Small intestine (tissue), 7 donors: ENCODE data around the gene IL15. TPM values are rescaled to one million over a fixed set of nuclear protein-coding genes. Genes with fewer than 3 reads are reported as not detected.
"Not testable (repeated sequence)": the region's sequence is repeated elsewhere in the genome, so short reads cannot be mapped to it uniquely, and the experiment has no call there.

Experiments
- DNase-seq, 2 donors: peaks; one replicate each; pipeline versions ENCODE4 v3.0.0 to v3.0.0-alpha.2; 2013
- FAIRE-seq: peaks from 2 replicates; lab custom pipeline; 2012; peaks lifted over from hg19 to GRCh38; lab: Jason Lieb, UNC
- H3K27ac ChIP-seq, 3 donors: one replicate each; pipeline ENCODE4 v1.5.1; 2013; ENCODE audit warnings: low read length in 2 of 3, mild to moderate bottlenecking in 2 of 3, control low read depth in 1 of 3, inconsistent platforms in 1 of 3, low read depth in 1 of 3, moderate library complexity in 1 of 3
- H3K27me3 ChIP-seq, 3 donors: one replicate each; pipeline ENCODE4 v1.6.1; 2013; ENCODE audit warnings: low read length in 3 of 3, inconsistent platforms in 1 of 3; ENCODE audit not compliant: control insufficient read depth in 3 of 3, insufficient read depth in 3 of 3
- H3K36me3 ChIP-seq, 3 donors: one replicate each; pipeline ENCODE4 v1.6.1; 2013; ENCODE audit warnings: low read length in 3 of 3, inconsistent platforms in 1 of 3, low read depth in 1 of 3, mild to moderate bottlenecking in 1 of 3, moderate library complexity in 1 of 3; ENCODE audit not compliant: control insufficient read depth in 3 of 3, insufficient read depth in 2 of 3
- H3K4me1 ChIP-seq, 3 donors: one replicate each; pipeline ENCODE4 v1.6.1; 2013; ENCODE audit warnings: low read length in 2 of 3, inconsistent platforms in 1 of 3, low read depth in 1 of 3, mild to moderate bottlenecking in 1 of 3, moderate library complexity in 1 of 3; ENCODE audit not compliant: control insufficient read depth in 3 of 3, insufficient read depth in 2 of 3
- H3K4me3 ChIP-seq, 3 donors: one replicate each; pipeline ENCODE4 v1.5.1; 2013; ENCODE audit warnings: low read length in 3 of 3, control low read depth in 1 of 3, inconsistent platforms in 1 of 3, low read depth in 1 of 3, mild to moderate bottlenecking in 1 of 3, moderate library complexity in 1 of 3
- H3K9me3 ChIP-seq, 2 donors: one replicate each; pipeline ENCODE4 v1.6.1; 2013; ENCODE audit warnings: low read depth in 1 of 2, low read length in 1 of 2; ENCODE audit not compliant: control insufficient read depth in 2 of 2, insufficient read depth in 1 of 2
- whole genome bisulfite sequencing, 3 donors: extraction: QIAGEN DNeasy Blood & Tissue Kit; methylation state at CpG; one replicate each; pipeline ENCODE4 v1.1.7; 2013; 5-methylcytosine and 5-hydroxymethylcytosine counted together
- polyA plus RNA-seq, 4 donors: library from polyadenylated mRNA; stranded (reverse) in 3 of 4; unstranded in 1 of 4; fragments of 200-250 nt in 3 of 4; fragments of 120-200 nt in 1 of 4; gene quantifications; one replicate each; pipeline versions ENCODE4 v1.2.1 to v1.2.3, GENCODE V29; 2013
- donor health status: healthy with polysubstance abuse.
- donor health status: control.
- donor health status: control.
- donor health status: Bipolar disorder and iron deficiency.
- donor health status: healthy.

Gene IL15
- polyA plus RNA-seq, 4 donors, result 4.1 to 16.3 (median 8.9) TPM

GRCh38 chr4:141691247-141691646, 54.9 kb downstream of the IL15 start:
- not testable (repeated sequence) for H3K27me3 ChIP-seq, H3K36me3 ChIP-seq, DNase-seq, FAIRE-seq, H3K9me3 ChIP-seq, H3K4me1 ChIP-seq, H3K27ac ChIP-seq, H3K4me3 ChIP-seq
- WGBS, 3 donors, result 50 to 83% (median 58%) methylated on average over 1 of the region's 1 CpG

DNA sequence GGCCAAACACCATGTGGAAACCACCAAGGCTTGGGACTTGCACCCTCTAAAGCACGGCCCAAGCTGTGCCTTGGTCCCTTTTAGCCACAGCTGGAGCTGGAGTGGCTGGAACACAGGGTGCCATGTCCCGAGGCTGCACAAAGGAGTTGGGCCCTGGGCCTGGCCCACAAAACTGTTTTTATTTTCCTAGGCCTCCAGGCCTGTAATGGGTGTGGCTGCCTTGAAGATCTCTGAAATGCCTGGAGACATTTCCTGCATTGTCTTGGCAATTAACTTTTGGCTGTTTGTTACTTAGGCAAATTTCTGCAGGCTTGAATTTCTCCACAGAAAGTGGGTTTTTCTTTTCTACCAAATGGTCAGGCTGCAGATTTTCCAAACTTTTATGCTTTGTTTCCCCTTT, 55.7 kb downstream of the IL15 start:
- Histone ChIP-seq H3K27ac (no peak overlapping the region), H3K27me3 (no peaks in the 10 kb centered on the region), H3K9me3 (no peaks in the 10 kb centered on the region), H3K4me1 (peaks cover 0 to 1% (median 0%) of the 10 kb centered on the region in 3 donors), H3K4me3 (no peak overlapping the region), H3K36me3 (no peaks in the 10 kb centered on the region)
- FAIRE-seq (no peak), DNase-seq (no peak)
- 68 to 71% (median 68%) methylated on average over 2 of the region's 2 CpGs for WGBS, 3 donors

GRCh38 chr4:141697116-141697515, 60.7 kb downstream of the IL15 start:
- Histone ChIP-seq H3K27ac (no peak overlapping the region), H3K27me3 (no peaks in the 10 kb centered on the region), H3K9me3 (no peaks in the 10 kb centered on the region), H3K4me3 (no peak overlapping the region), H3K4me1 (no peaks in the 10 kb centered on the region), H3K36me3 (no peaks in the 10 kb centered on the region)
- no peak for FAIRE-seq
- WGBS, 3 donors, result 93 to 95% (median 94%) methylated on average over 2 of the region's 2 CpGs
- no peak for DNase-seq

DNA sequence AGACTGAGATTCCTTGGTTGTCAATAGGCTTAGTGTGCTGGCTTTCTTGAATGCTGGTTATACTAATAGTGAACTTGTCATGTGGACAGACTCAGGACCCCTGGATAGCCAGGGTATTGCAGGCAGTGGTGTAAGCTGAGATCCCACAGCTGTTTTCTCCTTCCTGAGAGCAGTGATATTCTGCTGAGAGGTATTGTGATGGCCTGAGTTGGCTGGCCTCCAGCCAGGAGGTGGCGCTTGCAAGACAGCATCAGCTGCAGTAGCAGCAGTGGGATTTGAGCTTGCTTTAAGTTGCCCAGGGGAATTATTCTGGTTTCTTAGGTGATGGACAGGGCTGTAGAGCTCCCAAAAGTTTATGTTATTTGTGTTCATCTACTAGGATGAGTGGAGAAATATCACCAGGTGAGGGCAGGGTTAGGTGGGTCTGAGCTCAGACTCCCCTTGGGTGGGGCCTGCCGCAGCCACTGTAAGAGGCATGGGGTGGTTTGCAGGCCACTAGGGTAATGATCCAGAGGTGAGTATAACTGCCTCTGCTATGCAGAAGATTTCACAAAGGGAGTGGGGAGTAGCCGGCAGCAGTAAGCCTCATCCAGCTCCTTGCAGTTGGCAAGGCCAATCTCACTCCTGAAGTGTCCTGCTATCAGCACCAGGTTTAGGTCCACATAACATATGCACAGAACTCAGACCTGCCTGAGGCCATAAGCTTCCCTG, 66.2 kb downstream of the IL15 start:
- FAIRE-seq, result no peak
- no peak overlapping the region for H3K4me3 ChIP-seq
- no peaks in the 10 kb centered on the region for H3K4me1 ChIP-seq
- H3K36me3 ChIP-seq, result no peaks in the 10 kb centered on the region
- 94 to 97% (median 95%) methylated on average over 3 of the region's 3 CpGs for WGBS, 3 donors
- no peaks in the 10 kb centered on the region for H3K27me3 ChIP-seq
- no peak for DNase-seq
- peaks cover 0 to 3% of the 10 kb centered on the region in 2 donors for H3K9me3 ChIP-seq
- H3K27ac ChIP-seq, result no peak overlapping the region

DNA sequence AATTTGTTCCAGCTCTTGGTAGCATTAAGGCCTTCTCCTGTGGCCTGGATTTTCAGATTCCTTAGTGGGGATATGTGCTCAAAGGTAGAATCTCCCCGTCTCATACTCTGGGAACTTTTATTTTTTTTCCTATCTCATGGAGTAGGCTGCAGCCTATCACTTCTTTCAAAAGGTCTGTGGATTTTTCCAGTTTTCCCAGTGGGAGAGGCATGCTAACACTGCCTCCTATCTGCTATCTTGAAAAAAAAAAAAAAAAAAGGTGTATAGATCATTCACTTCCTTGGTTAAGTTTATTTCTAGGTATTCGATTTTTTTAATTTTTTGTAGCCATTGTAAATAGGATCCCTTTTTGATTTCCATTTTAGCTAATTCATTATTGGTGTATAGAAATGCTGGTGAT, 67.1 kb downstream of the IL15 start:
- FAIRE-seq (peak; percentile 80), DNase-seq (peak in 1 of 2 donors; percentile 8)
- Histone ChIP-seq H3K36me3 (no peaks in the 10 kb centered on the region), H3K27me3 (no peaks in the 10 kb centered on the region), H3K4me3 (no peak overlapping the region), H3K4me1 (no peaks in the 10 kb centered on the region), H3K27ac (no peak overlapping the region), H3K9me3 (peaks cover 0 to 7% of the 10 kb centered on the region in 2 donors)
- 81 to 85% (median 85%) methylated on average over 2 of the region's 2 CpGs for WGBS, 3 donors

GRCh38 chr4:141705048-141705746, 68.8 kb downstream of the IL15 start:
- no peak overlapping the region for H3K27ac ChIP-seq
- H3K36me3 ChIP-seq, result no peaks in the 10 kb centered on the region
- WGBS, 3 donors, result 83 to 94% (median 83%) methylated on average over 2 of the region's 2 CpGs
- no peaks in the 10 kb centered on the region for H3K27me3 ChIP-seq
- no peak overlapping the region for H3K4me3 ChIP-seq
- DNase-seq, result no peak
- no peaks in the 10 kb centered on the region for H3K4me1 ChIP-seq
- peak; percentile 71 for FAIRE-seq
- H3K9me3 ChIP-seq, result peaks cover 0 to 7% of the 10 kb centered on the region in 2 donors

DNA sequence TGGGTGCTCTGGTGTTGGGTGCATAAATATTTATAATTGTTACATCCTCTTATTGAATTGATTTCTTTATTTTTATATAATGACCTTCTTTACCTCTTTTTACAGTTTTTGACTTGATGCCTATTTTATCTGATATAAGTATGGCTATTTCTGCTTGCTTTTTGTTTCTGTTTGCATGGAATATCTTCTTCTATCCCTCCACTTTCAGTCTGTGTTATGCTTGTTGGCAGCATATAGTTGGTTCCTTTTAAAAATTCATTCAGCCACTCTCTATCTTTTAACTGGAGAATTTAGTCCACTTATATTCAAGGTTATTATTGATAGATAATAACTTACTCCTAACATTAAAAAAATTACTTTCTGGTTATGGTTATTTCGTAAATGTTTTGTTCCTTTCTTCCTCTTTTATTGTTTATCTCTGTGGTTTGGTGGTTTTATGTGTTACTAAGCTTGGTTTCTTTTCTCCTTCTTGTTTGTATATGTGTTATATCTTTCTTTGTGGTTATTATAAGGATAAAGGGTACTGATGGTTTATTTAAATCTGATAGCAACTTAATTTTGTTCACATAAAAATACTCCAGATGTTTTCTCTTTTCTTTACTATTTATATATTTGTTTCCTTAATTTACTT, 69.5 kb downstream of the IL15 start:
- WGBS, 3 donors, result 58 to 92% (median 64%) methylated on average over 1 of the region's 1 CpG
- no peak overlapping the region for H3K27ac ChIP-seq
- peak; percentile 73 for FAIRE-seq
- no peaks in the 10 kb centered on the region for H3K4me1 ChIP-seq
- DNase-seq, result peak in 1 of 2 donors; percentile 7
- peaks cover 0 to 7% of the 10 kb centered on the region in 2 donors for H3K9me3 ChIP-seq
- no peaks in the 10 kb centered on the region for H3K27me3 ChIP-seq
- H3K4me3 ChIP-seq, result no peak overlapping the region
- H3K36me3 ChIP-seq, result no peaks in the 10 kb centered on the region

- no peak for FAIRE-seq
- no peak overlapping the region for H3K4me3 ChIP-seq
- H3K27ac ChIP-seq, result no peak overlapping the region
- no peaks in the 10 kb centered on the region for H3K27me3 ChIP-seq
- no peak for DNase-seq
- H3K36me3 ChIP-seq, result no peaks in the 10 kb centered on the region
- H3K4me1 ChIP-seq, result no peaks in the 10 kb centered on the region
- 82 to 86% (median 85%) methylated on average over 3 of the region's 3 CpGs for WGBS, 3 donors
- H3K9me3 ChIP-seq, result peaks cover 0 to 7% of the 10 kb centered on the region in 2 donors
Observed at GRCh38 chr4:141706445-141706844, 70.1 kb downstream of the IL15 start.
